Lower leg skin (tissue), 4 donors: ENCODE measurements around the gene MYO15B. TPM values are rescaled to one million over a fixed set of nuclear protein-coding genes. Genes with fewer than 3 reads are reported as not detected.

Experiments used
- DNase-seq, 2 donors: peaks; one replicate each; pipeline ENCODE4 v3.0.0-alpha.2; 2019; ENCODE audit warnings: low spot score in 2 of 2
- H3K4me3 ChIP-seq: fragments of 200-600 bp; sonication (generic); 2 replicates; pipeline ENCODE4 v1.5.1; 2017; ENCODE audit warnings: mild to moderate bottlenecking, low read depth; ENCODE audit not compliant: poor library complexity, severe bottlenecking
- POLR2A ChIP-seq, 2 donors: fragments of 450-650 bp; IDR thresholded peaks; one replicate each; pipeline ENCODE4 v1.6.1; 2016 to 2017; ENCODE audit warnings: antibody characterized with exemption in 2 of 2, mild to moderate bottlenecking in 1 of 2, moderate library complexity in 1 of 2
- WGBS, 2 donors: methylation state at CpG; one replicate each; pipeline ENCODE4 v1.1.5; 2018; 5-methylcytosine and 5-hydroxymethylcytosine counted together
- intact Hi-C: fragments of 100-400 bp; cut with DNase I; formaldehyde crosslinking; loops from one replicate; pipeline ENCODE4 v1.15.0; 2023; ENCODE audit warnings: low total_unique reads
- total RNA-seq, 4 donors: library from RNA; depleted of rRNA; stranded (reverse); fragments of >200 nt; gene quantifications; one replicate each; pipeline ENCODE4 v1.1.0, GENCODE V29; 2016
- TF ChIP-seq, protein P1 (sequence below), 3 donors: fragments of 450-650 bp; IDR thresholded peaks; one replicate each; pipeline ENCODE4 v1.5.1; 2016; ENCODE audit warnings: antibody characterized with exemption in 3 of 3, mild to moderate bottlenecking in 3 of 3, moderate library complexity in 2 of 3

MYO15B gene
- total RNA-seq, 4 donors from 2014 or later: 32.1 to 103 (median 38.9) TPM

DNA sequence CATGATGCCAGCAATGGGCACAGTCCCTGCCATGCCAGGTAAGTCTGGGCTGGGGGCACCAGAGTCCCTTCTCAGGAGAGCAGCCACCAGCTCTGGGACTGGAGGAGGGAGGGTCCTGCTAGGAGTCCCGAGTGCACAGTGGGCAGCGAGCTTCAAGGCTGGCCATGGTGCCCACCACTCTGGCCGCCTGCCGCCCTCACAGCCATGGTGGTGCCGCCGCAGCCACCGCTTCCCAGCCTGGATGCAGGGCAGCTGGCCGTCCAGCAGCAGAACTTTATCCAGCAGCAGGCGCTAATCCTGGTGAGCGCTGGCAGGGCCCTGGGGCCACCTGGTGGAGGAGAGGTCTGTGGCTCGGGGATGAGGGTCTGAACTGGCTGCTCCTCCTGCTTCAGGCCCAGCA is 27.7 kb downstream of the MYO15B start:
- 88 to 93% methylated on average over 3 to 11 of the region's 11 CpGs for WGBS, 2 donors
- no peak for TF ChIP-seq POLR2A (IDR thresholded peaks at IDR 0.05)
- intact Hi-C loops: no loop called here
- DNase-seq: no peak
- H3K4me3 ChIP-seq: no peak overlapping the region

DNA sequence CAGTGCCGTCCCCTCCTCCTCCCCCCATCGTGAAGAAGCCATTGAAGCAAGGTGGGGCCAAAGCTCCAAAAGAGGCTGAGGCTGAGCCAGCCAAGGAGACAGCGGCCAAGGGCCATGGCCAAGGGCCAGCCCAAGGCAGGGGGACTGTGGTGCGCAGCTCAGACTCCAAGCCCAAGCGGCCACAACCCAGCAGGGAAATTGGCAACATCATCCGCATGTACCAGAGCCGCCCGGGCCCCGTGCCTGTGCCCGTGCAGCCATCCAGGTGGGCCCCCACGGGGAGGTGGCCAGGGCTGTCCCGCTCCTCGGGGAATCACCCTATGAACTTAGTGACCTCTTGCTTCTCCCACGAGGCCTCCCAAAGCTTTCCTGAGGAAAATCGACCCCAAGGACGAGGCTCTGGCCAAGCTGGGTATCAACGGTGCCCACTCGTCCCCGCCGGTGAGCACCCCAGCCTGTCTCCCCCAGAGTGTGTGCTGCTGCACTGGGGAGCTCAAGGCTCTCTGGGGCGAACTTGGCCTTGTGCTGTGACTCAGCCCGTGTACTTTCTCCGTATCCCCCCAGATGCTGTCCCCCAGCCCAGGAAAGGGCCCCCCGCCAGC is 29.0 kb downstream of the MYO15B start:
- WGBS, 2 donors: 87 to 91% methylated on average over 19 to 20 of the region's 24 CpGs
- DNase-seq: no peak
- no peak overlapping the region for H3K4me3 ChIP-seq
- intact Hi-C loops: loop anchor here (2.0 kb wide), 1 partner anchor 64 kb away; no protein-coding TSS in a partner anchor
- TF ChIP-seq, protein P1, sequence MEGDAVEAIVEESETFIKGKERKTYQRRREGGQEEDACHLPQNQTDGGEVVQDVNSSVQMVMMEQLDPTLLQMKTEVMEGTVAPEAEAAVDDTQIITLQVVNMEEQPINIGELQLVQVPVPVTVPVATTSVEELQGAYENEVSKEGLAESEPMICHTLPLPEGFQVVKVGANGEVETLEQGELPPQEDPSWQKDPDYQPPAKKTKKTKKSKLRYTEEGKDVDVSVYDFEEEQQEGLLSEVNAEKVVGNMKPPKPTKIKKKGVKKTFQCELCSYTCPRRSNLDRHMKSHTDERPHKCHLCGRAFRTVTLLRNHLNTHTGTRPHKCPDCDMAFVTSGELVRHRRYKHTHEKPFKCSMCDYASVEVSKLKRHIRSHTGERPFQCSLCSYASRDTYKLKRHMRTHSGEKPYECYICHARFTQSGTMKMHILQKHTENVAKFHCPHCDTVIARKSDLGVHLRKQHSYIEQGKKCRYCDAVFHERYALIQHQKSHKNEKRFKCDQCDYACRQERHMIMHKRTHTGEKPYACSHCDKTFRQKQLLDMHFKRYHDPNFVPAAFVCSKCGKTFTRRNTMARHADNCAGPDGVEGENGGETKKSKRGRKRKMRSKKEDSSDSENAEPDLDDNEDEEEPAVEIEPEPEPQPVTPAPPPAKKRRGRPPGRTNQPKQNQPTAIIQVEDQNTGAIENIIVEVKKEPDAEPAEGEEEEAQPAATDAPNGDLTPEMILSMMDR (IDR thresholded peaks at IDR 0.05): no peak
- no peak for TF ChIP-seq POLR2A (IDR thresholded peaks at IDR 0.05)

DNA sequence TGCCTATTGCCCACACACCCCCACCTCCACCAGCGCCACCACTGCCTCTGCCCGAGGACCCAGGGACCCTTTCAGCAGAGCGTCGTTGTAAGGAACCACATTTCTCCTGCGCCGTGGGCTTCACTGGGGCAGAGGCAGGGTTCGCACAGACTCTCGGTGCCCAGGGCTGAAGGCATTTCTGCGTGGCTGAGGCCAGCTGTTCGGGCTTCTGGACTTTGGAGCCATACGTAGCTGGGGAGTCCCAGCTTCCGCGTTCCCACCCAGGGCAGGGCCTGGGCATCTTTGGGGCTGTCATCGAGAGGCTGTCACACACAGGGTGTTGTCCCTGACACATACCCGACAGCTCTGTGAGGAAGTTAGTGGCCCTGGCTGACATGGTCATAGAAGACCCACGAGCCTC is 29.6 kb downstream of the MYO15B start:
- H3K4me3 ChIP-seq: no peak overlapping the region
- intact Hi-C loops: loop anchor here (2.0 kb wide), 1 partner anchor 64 kb away; no protein-coding TSS in a partner anchor
- TF ChIP-seq POLR2A (IDR thresholded peaks at IDR 0.05): no peak
- TF ChIP-seq, protein P1 (IDR thresholded peaks at IDR 0.05): no peak
- DNase-seq: no peak
- WGBS, 2 donors: 93 to 96% methylated on average over 12 to 15 of the region's 16 CpGs

DNA sequence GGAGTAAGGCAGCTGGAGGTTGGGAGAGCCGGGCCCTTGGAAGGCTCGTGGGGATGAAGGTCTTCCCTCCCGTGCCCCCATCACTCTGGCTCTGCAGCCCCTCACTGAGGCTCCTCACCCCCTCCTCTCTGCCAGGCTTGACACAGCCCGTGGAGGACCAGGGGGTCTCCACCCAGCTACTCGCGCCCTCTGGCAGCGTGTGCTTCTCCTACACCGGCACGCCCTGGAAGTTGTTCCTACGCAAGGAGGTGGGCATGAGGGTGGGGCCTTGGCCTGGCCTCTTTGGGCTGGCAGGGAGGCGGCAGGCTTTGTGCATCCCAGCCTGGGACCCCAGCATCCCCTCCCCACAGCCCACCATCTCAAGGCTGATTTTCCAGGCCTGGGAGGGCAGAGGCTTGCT is 30.1 kb downstream of the MYO15B start:
- intact Hi-C loops: loop anchor here (2.0 kb wide), 1 partner anchor 65 kb away; no protein-coding TSS in a partner anchor
- TF ChIP-seq, protein P1 (IDR thresholded peaks at IDR 0.05): no peak
- no peak for TF ChIP-seq POLR2A (IDR thresholded peaks at IDR 0.05)
- 76 to 89% methylated on average over 11 of the region's 11 CpGs for WGBS, 2 donors
- DNase-seq: no peak
- no peak overlapping the region for H3K4me3 ChIP-seq

DNA sequence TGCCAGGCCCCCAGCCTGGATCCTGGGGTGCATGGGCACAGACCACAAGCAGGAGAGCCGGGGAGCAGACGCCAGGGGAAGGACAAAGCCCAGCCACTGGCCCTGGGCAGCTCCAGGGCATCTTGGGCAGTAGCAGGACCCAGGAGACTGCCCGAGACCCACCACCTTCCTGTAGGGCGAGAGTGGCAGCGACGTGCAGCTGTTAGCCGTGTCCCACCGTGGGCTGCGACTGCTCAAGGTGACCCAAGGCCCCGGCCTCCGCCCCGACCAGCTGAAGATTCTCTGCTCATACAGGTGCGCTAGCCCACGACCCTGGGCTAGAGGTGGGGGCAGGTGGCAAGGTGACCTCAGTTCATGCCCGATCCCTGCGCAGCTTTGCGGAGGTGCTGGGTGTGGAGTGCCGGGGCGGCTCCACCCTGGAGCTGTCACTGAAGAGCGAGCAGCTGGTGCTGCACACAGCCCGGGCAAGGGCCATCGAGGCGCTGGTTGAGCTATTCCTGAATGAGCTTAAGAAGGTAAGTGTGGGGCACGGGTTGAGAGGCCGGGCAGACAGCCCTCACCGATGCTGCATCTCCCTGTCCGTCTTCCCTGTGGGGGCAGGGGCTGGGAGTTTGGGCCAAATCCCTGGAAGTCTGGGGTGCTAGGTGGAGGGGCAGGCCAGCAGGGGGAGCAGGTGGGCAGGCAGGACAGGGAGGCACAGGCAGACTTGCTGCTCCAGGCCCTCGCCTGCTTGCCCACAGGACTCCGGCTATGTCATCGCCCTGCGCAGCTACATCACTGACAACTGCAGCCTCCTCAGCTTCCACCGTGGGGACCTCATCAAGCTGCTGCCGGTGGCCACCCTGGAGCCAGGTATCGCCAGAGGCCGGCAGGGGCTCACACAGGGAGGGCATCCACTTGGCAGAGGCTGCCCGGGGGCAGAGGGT is 32.2 kb downstream of the MYO15B start:
- TF ChIP-seq POLR2A (IDR thresholded peaks at IDR 0.05): no peak
- TF ChIP-seq, protein P1 (IDR thresholded peaks at IDR 0.05): no peak
- intact Hi-C loops: no loop called here
- no peak for DNase-seq
- WGBS, 2 donors: 69 to 86% methylated on average over 15 to 22 of the region's 36 CpGs
- H3K4me3 ChIP-seq: no peak overlapping the region

DNA sequence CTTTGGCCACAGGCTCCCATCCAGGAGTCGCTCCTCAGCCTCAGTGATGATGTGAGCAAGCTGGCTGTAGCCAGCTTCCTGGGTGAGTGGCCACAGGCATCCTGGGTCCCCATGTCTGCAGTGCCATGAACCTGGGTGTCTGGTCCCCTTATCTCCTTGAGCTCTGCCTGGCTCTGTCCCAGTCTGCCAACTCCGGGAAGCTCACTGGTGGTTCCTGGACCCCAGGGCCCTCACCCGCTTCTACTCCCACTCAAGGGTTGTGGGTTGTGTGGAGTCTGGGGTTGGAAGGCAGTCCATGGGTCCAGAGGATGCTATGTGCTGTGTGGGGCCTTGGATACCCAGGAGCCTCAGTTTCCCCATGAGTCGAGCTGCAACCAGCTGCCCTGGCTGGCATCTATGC is 33.9 kb downstream of the MYO15B start:
- DNase-seq: no peak
- H3K4me3 ChIP-seq: no peak overlapping the region
- TF ChIP-seq, protein P1 (IDR thresholded peaks at IDR 0.05): no peak
- TF ChIP-seq POLR2A (IDR thresholded peaks at IDR 0.05): no peak
- 89 to 92% methylated on average over 3 to 4 of the region's 4 CpGs for WGBS, 2 donors
- intact Hi-C loops: no loop called here
